Right lobe of liver (tissue), 6 donors: ENCODE measurements around the gene RAB31. TPM values are rescaled to one million over a fixed set of nuclear protein-coding genes. Genes with fewer than 3 reads are reported as not detected.

Experiments
- ATAC-seq, 4 donors: fragments of 200-7000 bp; cut with Tn5 transposase; one replicate each; pipeline ENCODE4 v1.9.1; 2020; ENCODE audit warnings: mild to moderate bottlenecking in 4 of 4, moderate library complexity in 4 of 4
- DNase-seq, 3 donors: peaks; one replicate each; pipeline ENCODE4 v3.0.0-alpha.2; 2020
- H3K27ac ChIP-seq, 3 donors: fragments of 200-600 bp; one replicate each; pipeline ENCODE4 v1.8.0; 2022
- H3K27me3 ChIP-seq, 2 donors: fragments of 200-600 bp; one replicate each; pipeline ENCODE4 v1.8.0; 2022
- H3K36me3 ChIP-seq, 4 donors: fragments of 200-600 bp; sonication (generic) in 1 of 4; one replicate each; pipeline versions ENCODE4 v1.5.1 to v1.8.0; 2017 to 2022; ENCODE audit warnings: control low read depth in 1 of 4
- H3K4me1 ChIP-seq, 4 donors: fragments of 200-600 bp; sonication (generic) in 1 of 4; one replicate each; pipeline versions ENCODE4 v1.5.1 to v1.8.0; 2017 to 2022; ENCODE audit warnings: control low read depth in 1 of 4
- H3K4me3 ChIP-seq, 3 donors: fragments of 200-600 bp; one replicate each; pipeline ENCODE4 v1.8.0; 2022
- H3K9me3 ChIP-seq, 4 donors: fragments of 200-600 bp; sonication (generic) in 1 of 4; one replicate each; pipeline versions ENCODE4 v1.5.1 to v1.8.0; 2017 to 2022; ENCODE audit warnings: control low read depth in 1 of 4
- CTCF ChIP-seq, 4 donors: fragments of 200-600 bp in 3 of 4; fragments of 450-650 bp in 1 of 4; IDR thresholded peaks; one replicate each; pipeline versions ENCODE4 v1.5.1 to v1.8.0; 2016 to 2022; ENCODE audit warnings: antibody characterized with exemption in 4 of 4, mild to moderate bottlenecking in 2 of 4
- POLR2A ChIP-seq: fragments of 450-650 bp; IDR thresholded peaks from one replicate; pipeline ENCODE4 v1.6.1; 2017; ENCODE audit warnings: antibody characterized with exemption, mild to moderate bottlenecking
- WGBS: methylation state at CpG from one replicate; pipeline ENCODE4 v1.1.6; 2018; ENCODE audit warnings: low coverage, low lambda C conversion rate; ENCODE audit not compliant: insufficient coverage; ENCODE audit errors: missing lambda C conversion rate; 5-methylcytosine and 5-hydroxymethylcytosine counted together
- intact Hi-C, 2 donors: fragments of 100-400 bp; cut with DNase I; formaldehyde crosslinking; loops; one replicate each; pipeline versions ENCODE4 v1.11.2 to v1.14.1; 2022
- total RNA-seq, 6 experiments: library from RNA; depleted of rRNA in 2 of 6; stranded (reverse); fragments of >200 nt in 2 of 6; fragmentation: NEBNext Ultra II Directional in 3 of 6; extraction: Animal tissue kit (Norgen Biotek cat#: 25700) in 3 of 6; gene quantifications; one replicate each; pipeline versions ENCODE4 v1.1.0 to v1.2.4, GENCODE V29; 2016 to 2023
- donor health status: DM: no; HTN: yes; CAD: no.
- donor health status: DM: no; HTN: no; CAD: no.
- donor health status: DM: no; HTN: no; CAD: no.
- donor health status: DM: no; HTN: yes; CAD: no.
- donor health status: DM: no; HTN: yes; CAD: no.

RAB31 gene
- total RNA-seq, 6 experiments from 2014 or later, result 3.0 to 14.3 (median 5.4) TPM

- intact Hi-C loops, result no loop called here
- Histone ChIP-seq H3K9me3 (no peaks in the 10 kb centered on the region), H3K4me3 (no peak overlapping the region), H3K4me1 (no peaks in the 10 kb centered on the region), H3K36me3 (no peaks in the 10 kb centered on the region), H3K27me3 (no peaks in the 10 kb centered on the region), H3K27ac (no peak overlapping the region)
- DNase-seq (peak in 1 of 3 donors; percentile 47), ATAC-seq (peak; percentile 71 to 81 (median 74))
- TF ChIP-seq CTCF (IDR thresholded peaks at IDR 0.05) (peak; percentile 16 to 38 (median 28)), POLR2A (no peak)
- whole genome bisulfite sequencing, result 45% methylated on average over 3 of the region's 3 CpGs
These were observed 14.6 kb downstream of the RAB31 start for GRCh38 chr18:9722691-9723090.

GRCh38 chr18:9724797-9725585 is 16.9 kb downstream of the RAB31 start:
- H3K9me3 ChIP-seq, result no peaks in the 10 kb centered on the region
- H3K27me3 ChIP-seq, result no peaks in the 10 kb centered on the region
- no peak overlapping the region for H3K4me3 ChIP-seq
- 67% methylated on average over 1 of the region's 5 CpGs for WGBS
- no peaks in the 10 kb centered on the region for H3K4me1 ChIP-seq
- DNase-seq, result peak in 1 of 3 donors; percentile 36
- no peak for TF ChIP-seq CTCF (IDR thresholded peaks at IDR 0.05)
- no peak for TF ChIP-seq POLR2A
- ATAC-seq, result no peak
- intact Hi-C loops, result no loop called here
- no peak overlapping the region for H3K27ac ChIP-seq
- no peaks in the 10 kb centered on the region for H3K36me3 ChIP-seq

GRCh38 chr18:9726175-9726574 is 18.1 kb downstream of the RAB31 start:
- no peaks in the 10 kb centered on the region for H3K9me3 ChIP-seq
- H3K4me3 ChIP-seq, result no peak overlapping the region
- WGBS, result 91% methylated on average over 4 of the region's 5 CpGs
- no peaks in the 10 kb centered on the region for H3K4me1 ChIP-seq
- DNase-seq (peak in 1 of 3 donors; percentile 14), ATAC-seq (no peak)
- no peaks in the 10 kb centered on the region for H3K27me3 ChIP-seq
- H3K36me3 ChIP-seq, result no peaks in the 10 kb centered on the region
- H3K27ac ChIP-seq, result no peak overlapping the region
- intact Hi-C loops, result no loop called here
- no peak for TF ChIP-seq CTCF (IDR thresholded peaks at IDR 0.05)

- 31% methylated on average over 1 of the region's 2 CpGs for WGBS
- Histone ChIP-seq H3K4me1 (no peaks in the 10 kb centered on the region), H3K36me3 (no peaks in the 10 kb centered on the region), H3K27ac (no peak overlapping the region), H3K27me3 (no peaks in the 10 kb centered on the region), H3K4me3 (no peak overlapping the region), H3K9me3 (no peaks in the 10 kb centered on the region)
- DNase-seq (peak in 1 of 3 donors; percentile 21), ATAC-seq (no peak)
- TF ChIP-seq POLR2A, result no peak
- no peak for TF ChIP-seq CTCF (IDR thresholded peaks at IDR 0.05)
- intact Hi-C loops, result no loop called here
These were observed 18.8 kb downstream of the RAB31 start for GRCh38 chr18:9726936-9727335.
